Forelimb muscle (tissue), 1 donor: ENCODE data around the gene DTX4. TPM values are rescaled to one million over a fixed set of nuclear protein-coding genes. Genes with fewer than 3 reads are reported as not detected.

Experiments
- DNase-seq: peaks from one replicate; pipeline ENCODE4 v3.0.0-alpha.2; 2013; ENCODE audit warnings: low read depth
- polyA plus RNA-seq: library from polyadenylated mRNA; unstranded; fragments of 120-200 nt; gene quantifications from one replicate; pipeline ENCODE4 v1.2.1, GENCODE V29; 2013; ENCODE audit not compliant: insufficient read length

DTX4 gene
- polyA plus RNA-seq, 1 donor = 18.2 TPM

- DNase-seq = no peak
These were observed 1.4 kb downstream of the DTX4 start for GRCh38 chr11:59173080-59173963.

GRCh38 chr11:59173964-59174663, 2.2 kb downstream of the DTX4 start:
- no peak for DNase-seq

GRCh38 chr11:59174664-59175033, 2.7 kb downstream of the DTX4 start:
- DNase-seq = no peak

- DNase-seq = no peak
These were observed 3.2 kb downstream of the DTX4 start for GRCh38 chr11:59175091-59175501.

GRCh38 chr11:59176330-59176729, 4.4 kb downstream of the DTX4 start:
- no peak for DNase-seq

- DNase-seq = no peak
These were observed 6.5 kb downstream of the DTX4 start for GRCh38 chr11:59178402-59178801.

- no peak for DNase-seq
These were observed 7.2 kb downstream of the DTX4 start for GRCh38 chr11:59179121-59179520.

- DNase-seq = no peak
These were observed 8.3 kb downstream of the DTX4 start for GRCh38 chr11:59180168-59180776.

GRCh38 chr11:59180907-59181306, 9.0 kb downstream of the DTX4 start:
- no peak for DNase-seq

GRCh38 chr11:59181746-59182456, 10.0 kb downstream of the DTX4 start:
- DNase-seq = no peak

- no peak for DNase-seq
These were observed 10.7 kb downstream of the DTX4 start for GRCh38 chr11:59182457-59183151.

- no peak for DNase-seq
These were observed 11.8 kb downstream of the DTX4 start for GRCh38 chr11:59183771-59184170.

GRCh38 chr11:59184691-59185339, 12.9 kb downstream of the DTX4 start:
- no peak for DNase-seq

GRCh38 chr11:59185386-59185945, 13.5 kb downstream of the DTX4 start:
- DNase-seq = no peak

GRCh38 chr11:59186130-59186594, 14.2 kb downstream of the DTX4 start:
- no peak for DNase-seq

- no peak for DNase-seq
These were observed 15.1 kb downstream of the DTX4 start for GRCh38 chr11:59187035-59187434.

GRCh38 chr11:59187587-59187986, 15.7 kb downstream of the DTX4 start:
- no peak for DNase-seq

- DNase-seq = no peak
These were observed 17.0 kb downstream of the DTX4 start for GRCh38 chr11:59188954-59189353.

- DNase-seq = no peak
These were observed 18.1 kb downstream of the DTX4 start for GRCh38 chr11:59189986-59190385.

- DNase-seq = no peak
These were observed 19.2 kb downstream of the DTX4 start for GRCh38 chr11:59191095-59191494.
